NCI-H1436 treated with DMSO at 0.1 percent for 48 hours (cell line): ENCODE data around the gene PRIM2.
"Not testable (repeated sequence)": the region's sequence is repeated elsewhere in the genome, so short reads cannot be mapped to it uniquely, and the experiment has no call there.

Experiments used
- DNase-seq: peaks from one replicate; lab custom pipeline; 2025; lab: John Stamatoyannopoulos, UW

PRIM2 gene, protein sequence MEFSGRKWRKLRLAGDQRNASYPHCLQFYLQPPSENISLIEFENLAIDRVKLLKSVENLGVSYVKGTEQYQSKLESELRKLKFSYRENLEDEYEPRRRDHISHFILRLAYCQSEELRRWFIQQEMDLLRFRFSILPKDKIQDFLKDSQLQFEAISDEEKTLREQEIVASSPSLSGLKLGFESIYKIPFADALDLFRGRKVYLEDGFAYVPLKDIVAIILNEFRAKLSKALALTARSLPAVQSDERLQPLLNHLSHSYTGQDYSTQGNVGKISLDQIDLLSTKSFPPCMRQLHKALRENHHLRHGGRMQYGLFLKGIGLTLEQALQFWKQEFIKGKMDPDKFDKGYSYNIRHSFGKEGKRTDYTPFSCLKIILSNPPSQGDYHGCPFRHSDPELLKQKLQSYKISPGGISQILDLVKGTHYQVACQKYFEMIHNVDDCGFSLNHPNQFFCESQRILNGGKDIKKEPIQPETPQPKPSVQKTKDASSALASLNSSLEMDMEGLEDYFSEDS

DNA sequence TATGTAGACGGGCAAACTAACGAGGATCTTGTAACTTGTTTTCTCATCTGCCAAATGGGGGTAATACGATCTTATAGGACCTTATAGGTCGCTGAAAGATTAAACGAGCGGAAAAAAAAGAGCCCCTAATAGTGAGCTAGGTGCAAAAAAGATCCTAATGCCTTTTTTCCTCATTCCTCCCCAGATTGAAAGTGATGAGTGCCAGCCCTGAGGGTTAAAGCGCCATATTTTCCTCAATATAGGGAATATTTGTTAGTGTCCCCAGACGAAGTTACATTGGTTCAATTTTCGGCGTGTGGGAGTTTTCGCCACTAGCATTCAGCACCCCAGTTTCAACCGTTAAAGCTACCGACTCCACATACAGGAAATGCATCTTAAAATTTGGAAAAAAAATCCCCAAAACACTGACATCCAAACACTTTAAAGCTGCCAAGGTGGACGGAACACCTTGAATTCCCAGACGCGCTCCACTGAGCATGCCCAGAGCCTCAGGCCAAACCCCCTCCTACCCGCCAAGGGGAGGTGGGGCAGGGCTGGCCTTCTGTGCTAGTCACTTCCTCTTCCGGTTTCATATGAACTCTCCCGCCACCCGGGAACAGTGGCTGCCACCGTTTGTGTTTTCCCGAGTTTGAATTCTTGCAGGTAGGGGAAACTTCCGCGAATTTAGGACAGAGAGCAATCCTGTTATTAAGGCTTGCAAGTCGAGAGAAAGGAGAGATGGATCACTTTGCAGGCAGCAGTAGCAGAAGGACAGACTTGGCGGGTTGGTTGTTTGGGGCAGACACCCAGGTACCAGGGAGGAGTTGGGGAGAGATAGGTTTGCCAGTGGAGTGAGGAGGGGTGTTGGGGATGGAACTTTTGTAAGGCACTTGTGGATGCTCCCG lies at the start of gene PRIM2:
Gene PRIM2 (plus strand): TSS at position 571 of the 884 bp plus-strand sequence. CDS start 816 bp downstream, outside the sequence.
- peak; percentile 69 for DNase-seq

DNA sequence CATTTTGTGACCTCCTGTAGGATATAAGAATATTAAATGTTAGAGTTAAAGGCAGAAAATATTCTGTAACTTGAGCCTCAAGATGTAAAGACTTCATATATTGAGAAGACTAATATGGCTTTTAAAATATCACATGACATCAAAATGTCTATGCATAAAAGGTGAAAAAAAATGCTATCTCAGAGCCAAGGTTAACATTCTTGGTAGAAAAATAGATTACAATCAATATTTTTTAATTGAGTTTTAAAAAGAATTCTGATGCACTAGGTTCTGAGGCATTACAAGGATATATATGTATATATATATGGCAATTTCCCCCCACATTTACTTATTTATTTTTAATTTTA lies 49.2 kb upstream of the PRIM2 start:
- DNase-seq, result no peak

DNA sequence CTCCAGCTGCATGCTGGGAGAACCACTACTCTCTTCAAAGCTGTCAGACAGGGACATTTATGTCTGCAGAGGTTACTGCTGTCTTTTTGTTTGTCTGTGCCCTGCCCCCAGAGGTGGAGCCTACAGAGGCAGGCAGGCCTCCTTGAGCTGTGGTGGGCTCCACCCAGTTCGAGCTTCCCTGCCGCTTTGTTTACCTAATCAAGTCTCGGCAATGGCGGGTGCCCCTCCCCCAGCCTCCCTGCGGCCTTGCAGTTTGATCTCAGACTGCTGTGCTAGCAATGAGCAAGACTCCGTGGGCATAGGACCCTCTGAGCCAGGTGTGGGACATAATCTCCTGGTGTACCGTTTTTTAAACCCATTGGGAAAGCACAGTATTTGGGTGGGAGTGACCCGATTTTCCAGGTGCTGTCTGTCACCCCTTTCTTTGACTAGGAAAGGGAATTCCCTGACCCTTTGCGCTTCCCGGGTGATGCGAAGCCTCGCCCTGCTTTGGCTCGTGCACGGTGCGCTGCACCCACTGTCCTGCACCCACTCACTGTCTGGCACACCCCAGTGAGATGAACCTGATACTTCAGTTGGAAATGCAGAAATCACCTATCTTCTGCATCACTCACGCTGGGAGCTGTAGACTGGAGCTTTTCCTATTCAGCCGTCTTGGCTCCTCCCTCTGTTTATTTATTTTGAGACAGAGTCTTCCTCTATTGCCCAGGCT lies 43.2 kb upstream of the PRIM2 start:
- DNase-seq, result not testable (repeated sequence)

DNA sequence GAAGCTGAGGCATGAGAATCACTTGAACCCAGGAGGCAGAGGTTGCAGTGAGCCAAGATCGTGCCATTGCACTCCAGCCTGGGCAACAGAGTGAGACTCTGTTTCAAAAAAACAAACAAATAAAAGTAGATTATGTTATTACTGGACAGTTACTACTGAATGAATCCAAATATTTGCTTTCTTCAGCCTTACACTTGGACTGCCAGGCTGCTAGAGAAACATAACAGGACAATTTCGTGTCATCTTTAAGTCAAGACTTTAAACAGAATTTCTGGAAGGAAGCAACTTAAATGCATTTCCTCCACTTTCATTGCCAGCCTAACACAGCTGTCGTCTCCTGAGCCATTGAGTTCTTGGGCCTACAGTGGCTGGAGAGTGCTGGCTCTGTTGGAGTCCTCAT lies 42.0 kb upstream of the PRIM2 start:
- DNase-seq, result no peak

DNA sequence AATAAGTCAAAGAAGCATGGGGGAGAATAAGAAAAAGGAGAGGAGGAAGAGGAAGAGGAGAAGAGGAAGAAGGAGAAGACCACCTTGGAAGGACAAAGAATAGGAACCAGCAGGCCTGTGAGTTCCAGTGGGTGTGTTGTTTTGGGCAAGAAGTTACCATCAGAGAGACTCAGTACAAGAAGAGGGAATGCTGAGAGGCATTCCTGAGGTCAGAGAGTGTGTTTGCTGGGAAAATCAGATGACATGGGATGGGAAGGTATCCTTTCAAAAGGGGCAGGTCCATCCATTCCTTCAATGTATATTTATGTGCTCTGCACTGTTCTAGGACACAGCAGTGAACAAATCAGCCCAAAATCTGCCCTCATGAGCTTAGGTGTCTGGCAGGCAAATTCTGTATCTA lies 40.5 kb upstream of the PRIM2 start:
- DNase-seq, result no peak

DNA sequence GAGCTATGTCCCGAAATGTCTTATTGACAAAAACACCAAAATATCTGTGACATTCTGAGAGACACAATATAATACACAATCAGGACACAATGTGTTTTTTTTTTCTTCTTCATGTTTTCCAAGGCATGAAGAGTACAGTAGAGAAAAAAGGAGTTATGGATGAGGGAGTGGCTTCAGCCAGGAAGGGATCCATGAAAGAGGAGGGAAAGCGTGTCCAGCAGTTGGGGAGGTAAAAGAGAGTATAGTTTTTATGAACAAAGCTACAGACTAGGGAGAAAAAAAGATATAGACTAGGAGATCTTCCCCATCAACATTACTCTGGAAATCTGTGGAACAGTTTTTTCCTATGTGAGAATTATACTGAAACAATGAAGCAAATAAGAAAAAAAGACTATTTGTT lies 38.9 kb upstream of the PRIM2 start:
- DNase-seq, result no peak

DNA sequence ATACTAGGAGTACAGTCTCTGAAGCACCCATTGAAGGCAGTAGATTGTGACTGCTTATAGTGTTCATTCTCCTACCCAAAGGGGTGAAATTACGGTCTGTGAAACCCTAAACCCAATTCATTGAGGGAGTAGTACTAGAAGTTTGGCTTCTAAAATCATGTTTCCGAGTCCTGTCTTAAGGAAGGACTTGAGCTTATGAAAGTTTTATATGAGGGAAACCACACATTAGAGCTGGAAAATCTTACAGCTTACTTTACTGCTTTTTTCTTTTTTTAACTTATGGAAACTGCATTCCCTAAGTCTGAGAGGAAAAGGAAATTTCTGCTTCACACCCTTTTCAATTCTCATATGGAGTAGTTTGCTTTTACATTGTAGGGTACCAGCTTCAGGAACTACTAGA lies 38.4 kb upstream of the PRIM2 start:
- no peak for DNase-seq

DNA sequence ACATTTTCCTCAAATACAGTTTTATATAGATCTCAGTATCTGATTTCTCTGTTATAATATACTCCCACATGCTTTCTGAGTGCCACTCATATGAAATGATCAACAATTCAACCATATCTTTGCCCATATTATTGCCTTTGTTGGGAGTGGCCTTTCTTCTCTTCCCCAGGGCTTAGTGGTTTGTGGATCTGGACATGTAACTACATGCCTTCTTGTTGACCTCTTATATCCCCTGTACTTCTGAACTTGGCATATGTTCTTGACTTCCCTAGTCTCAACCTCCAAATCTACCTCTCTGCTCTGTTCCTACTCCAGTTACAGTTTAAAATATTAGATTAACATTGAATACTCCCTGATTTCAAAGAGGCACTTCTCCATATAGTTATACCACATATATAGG lies 34.3 kb upstream of the PRIM2 start:
- DNase-seq, result no peak

DNA sequence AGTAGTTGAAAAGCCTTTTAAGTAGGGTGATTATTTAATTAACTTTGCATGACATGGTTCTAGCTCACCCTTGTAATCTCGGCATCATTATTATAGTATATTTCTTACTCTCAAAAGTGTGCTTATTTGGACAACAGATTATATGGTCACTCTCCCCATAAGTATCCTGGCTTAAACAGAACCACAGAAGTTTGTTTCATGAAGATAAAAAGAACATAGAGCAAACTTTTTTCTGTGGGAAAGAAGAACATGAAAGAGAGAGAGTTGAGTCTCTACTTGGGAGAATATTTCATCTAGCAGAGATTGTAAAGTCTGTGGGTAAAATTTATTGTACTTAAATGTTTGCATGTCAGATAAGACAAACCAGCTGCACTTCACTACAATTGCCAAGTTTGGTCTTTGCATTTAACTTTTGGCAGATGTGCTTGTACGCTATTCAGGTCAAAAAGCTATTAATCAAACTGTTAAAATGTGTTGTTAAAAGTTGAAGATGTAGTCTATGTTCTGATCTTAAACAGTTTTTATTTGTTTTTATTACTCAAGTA lies 33.4 kb upstream of the PRIM2 start:
- DNase-seq, result no peak

DNA sequence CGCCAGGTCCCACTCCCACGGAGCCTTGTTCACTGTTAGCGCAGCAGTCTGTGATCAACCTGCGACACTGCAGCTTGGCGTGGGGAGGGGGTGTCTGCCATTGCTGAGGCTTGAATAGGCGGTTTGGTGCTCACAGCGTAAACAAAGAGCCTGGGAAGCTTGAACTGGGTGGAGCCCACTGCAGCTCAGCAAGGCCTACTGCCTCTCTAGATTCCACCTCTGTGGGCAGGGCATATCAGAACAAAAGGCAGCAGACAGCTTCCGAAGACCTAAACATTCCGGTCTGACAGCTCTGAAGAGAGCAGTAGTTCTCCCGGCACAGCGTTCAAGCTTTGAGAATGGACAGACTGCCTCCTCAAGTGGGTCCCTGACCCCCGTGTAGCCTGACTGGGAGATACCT lies 29.3 kb upstream of the PRIM2 start:
- DNase-seq, result not testable (repeated sequence)

DNA sequence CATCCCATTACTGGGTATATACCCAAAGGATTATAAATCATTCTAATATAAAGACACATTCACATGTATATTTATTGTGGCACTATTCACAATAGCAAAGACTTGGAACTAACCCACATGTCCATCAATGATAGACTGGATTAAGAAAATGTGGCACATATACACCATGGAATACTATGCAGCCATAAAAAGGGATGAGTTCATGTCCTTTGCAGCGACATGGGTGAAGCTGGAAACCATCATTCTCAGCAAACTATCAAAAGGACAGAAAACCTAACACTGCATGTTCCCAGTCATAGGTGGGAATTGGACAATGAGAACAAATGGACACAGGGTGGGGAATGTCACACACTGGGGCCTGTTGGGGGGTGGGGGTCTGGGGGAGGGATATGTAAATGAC lies 24.0 kb upstream of the PRIM2 start:
- DNase-seq, result not testable (repeated sequence)

DNA sequence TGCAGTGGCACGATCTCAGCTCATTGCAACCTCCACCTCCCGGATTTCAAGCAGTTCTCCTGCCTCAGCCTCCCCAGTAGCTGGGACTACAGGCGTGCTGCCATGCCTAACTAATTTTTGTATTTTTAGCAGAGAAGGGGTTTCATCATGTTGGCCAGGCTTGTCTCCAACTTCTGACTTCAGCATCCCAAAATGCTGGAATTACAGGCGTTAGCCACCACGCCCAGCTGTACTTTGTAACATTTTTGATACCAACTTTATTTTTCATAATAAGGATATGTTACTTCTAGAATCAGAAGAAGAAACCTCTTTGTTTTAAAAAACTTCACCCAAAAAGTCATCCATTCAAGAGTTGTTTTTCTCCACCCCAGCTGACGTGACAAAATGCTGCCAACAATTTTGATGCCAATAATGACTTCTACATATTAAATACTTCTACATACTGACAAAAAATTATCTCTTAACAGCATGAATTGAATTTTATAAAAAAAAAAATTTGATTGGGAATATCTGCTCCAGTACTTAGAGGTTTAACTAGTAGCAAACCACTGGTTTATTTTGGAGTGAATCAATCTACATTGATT lies 22.5 kb upstream of the PRIM2 start:
- DNase-seq, result no peak

DNA sequence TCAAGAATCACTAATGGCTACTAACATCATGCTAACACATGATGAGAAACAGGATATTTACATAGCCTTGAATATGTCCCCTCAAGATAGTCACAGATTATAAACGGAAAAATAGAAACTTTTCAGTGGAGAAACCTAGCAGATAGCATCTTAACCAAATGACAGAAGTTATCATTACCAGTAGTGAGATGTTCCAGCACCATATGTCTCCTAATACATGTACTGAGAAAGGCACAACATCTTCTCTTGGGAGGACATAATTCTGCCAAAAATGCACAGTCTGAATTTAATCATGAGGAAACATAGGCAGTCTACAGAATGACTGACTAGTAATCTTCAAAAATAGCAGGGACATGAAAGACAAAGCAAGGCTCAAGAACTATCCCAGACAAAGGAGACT lies 19.9 kb upstream of the PRIM2 start:
- no peak for DNase-seq

DNA sequence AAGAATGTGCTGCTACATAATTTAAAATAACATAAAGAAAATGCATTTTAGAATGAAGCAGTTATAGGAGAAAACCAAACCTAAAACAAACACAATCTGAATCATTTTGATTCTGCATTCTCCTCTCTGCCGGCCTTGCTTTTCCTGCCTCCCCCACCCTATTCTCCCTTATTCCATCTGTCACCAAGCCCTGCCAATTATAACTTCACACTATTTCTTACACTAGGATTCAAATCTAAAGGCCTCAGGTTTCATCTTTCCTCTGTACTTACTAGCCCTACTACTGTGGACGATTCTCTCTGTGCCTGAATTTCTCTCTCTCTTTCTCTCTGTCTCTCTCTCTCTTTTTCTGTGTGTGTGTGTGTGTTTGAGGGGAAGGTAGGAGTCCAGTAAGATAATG lies 18.7 kb upstream of the PRIM2 start:
- no peak for DNase-seq

DNA sequence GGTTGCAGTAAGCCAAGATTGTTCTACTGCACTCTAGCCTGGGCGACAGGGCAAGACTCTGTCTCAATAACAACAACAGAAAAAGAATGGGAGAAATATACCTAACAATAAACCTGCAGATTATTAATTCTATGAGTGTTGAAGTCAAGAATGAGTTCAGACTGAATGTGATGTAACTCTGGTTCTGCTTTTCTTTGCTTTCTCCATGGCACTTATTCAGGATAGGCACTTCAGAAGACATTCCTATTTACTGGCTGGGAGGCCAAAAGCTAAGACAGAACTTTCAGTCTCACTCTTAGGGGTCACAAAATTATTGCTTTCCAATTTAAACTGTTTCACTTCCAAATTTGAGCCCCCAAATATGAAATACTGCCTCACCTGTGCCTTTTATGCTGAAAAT lies 15.7 kb upstream of the PRIM2 start:
- DNase-seq, result no peak

DNA sequence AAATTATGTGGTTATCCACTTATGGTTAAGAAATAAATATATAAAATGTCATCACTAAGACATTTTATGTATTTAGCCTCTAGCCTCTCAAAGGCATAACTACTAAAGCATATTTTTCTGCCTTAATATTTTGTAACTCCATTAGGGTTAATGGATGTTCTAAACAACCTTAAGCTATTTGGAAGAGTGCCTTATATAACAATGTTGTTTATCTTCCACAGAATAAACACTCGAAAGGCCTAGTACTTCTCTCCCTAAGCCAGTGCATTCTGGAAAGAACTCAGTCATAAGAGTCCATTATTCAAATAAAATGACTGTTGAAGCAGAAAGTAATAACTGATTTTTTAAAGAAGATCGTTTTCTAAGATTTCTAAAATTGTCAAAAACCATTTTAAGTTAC lies 15.0 kb upstream of the PRIM2 start:
- DNase-seq, result no peak

DNA sequence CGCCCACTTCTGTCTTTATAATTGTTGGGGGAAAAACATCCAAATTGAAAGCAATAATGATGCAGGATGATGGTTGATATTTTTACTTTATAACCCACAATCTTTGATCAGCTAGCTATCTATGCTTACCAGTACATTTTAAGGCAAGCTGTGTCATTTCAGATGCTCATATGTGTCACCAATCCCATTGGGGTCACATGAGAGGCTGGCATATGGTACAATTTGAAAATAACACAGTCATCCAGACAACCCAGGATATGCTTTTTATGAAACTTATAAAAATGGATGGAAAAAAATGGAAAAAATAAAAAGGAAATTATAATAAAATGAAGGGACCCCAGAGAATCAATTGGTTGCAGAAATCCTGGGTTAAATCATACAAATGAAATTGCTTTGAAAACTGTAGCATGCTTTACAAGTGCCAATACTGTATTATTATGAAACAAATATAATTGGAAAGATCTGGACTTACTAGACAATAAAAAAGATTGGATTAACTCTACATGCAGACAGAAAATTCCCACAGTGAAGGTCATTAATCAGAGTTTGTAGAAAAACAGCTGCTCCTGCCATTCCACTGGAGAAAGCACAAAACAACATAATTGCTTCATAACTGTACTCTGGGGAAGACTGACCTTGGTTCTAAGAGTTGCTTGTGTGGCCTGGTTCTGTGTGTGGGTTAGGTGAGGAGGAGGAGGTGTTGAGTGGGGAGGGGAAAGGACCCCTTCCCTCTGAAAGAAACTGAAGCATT lies 13.3 kb upstream of the PRIM2 start:
- no peak for DNase-seq

DNA sequence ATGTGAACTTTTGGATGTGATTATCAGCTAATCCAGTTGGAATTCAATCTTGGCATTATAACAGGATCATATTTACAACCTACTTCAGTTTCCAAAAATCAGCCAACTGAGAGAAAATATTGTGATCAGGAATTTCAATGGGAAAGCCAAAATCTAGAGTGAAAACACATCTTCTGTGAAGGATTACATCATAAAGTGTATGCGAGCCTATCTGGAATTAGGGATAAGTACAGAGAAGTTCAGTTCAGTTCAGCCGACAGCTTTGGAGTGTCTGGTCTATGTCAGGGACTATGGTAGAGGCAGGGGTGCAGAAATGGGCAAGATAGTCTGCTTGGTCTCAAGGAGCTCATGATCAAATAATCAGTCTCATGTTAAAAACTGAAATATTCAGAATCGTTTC lies 12.3 kb upstream of the PRIM2 start:
- no peak for DNase-seq

DNA sequence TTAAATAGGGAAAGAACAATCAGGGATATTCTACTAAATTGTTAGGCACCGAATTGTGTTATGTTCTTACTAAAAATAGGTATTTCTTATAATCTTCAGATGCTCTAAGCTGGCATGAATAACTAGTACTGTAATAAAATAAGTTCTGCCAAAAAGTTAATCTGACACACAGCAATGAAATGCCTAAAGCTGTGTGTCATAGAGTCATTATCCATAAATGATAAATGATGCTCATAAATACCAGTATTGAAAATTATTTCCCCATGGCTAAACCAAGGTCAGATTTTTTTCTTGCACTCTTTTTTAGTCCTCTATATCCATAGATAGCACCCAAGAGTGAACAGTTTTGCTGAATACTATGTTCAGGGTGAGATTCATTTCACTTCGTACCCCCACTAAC lies 11.7 kb upstream of the PRIM2 start:
- no peak for DNase-seq

DNA sequence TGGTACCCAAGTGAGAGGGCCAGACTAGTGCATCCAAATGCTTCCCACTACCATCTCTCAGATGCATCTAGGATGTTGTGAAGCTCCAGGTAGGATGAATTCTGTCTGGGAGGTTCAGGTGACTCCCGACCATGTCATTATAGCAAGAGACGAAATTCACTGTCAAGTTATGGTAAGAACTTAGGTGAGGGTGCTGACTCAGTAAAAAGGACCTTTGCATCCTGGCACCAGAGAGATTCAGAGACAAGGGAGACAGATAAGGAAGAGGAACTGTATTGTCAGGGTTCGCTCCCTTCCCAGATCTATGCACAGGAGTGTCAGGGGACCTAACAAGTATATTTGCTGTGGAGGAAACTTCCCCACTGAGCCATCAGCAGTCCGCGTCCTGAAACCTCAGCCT lies 11.2 kb upstream of the PRIM2 start:
- no peak for DNase-seq

DNA sequence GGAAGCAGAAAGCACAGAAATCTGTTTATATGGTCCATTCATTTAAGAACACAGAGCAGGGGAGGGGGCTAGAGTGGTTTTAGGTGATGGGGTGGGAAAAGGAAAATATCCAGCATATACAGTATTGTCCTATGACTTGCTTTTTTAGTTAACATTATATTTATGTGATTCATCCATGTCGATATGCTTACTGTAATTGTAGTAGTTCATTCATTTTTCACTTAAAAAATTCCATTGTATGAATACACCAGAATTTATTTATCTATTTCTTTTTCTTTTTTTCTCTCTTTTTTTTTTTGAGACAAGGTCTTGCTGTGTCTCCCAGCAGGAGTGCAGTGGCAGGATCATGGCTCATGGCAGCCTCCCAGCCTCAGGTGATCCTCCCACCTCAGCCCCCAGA lies 9.6 kb upstream of the PRIM2 start:
- no peak for DNase-seq
